HG03097 (cell line): ENCODE results near the gene TRIO.

ENCODE experiments used
- ATAC-seq: cut with Tn5 transposase; IDR thresholded peaks from one replicate; pipeline ENCODE4 v1.9.1; 2021; ENCODE audit not compliant: unreplicated experiment, low FRiP score

Gene TRIO

DNA sequence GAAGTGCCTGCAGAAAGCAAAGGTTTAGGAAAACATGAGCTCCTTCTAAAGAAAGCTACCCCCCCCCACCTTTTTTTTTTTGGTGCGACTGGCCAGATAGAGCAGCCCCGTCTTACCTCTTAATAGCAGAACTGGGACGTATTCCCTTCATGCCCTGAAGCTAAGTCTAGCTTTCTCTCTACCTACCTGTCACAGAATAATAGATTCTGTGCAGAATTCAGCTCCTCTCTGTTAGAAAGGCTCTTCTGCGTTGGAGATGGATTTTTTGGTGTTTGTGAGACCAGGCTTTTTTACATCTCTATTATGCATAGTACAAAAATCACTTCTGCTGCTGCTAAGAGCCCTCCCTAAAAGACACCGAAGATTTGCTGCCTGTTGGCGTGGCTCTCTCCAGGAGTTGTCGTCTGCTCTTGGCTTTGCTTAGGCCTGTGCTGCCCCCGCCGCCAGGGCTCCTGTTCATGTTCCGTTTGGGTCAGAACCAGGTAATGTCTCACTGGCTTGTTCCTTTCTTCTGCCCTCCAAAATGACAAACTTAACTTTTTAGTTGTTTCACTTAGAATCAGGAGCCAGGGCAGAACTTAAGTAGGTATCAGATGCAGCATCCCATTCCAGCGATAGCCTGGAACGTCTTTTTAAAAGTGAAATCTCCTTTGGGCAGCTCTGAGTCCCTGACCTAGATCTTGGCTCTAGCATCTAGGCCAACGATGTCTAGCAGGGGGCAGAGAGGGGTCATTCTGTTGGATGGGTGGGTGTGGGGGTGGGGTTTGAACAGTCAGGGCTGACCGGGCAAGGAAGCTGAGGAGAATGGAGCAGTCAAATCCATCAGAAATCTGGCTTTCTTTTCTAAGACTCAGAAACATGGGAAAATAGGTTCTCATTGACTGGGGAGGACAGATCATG lies 2.5 kb downstream of the TRIO start:
- ATAC-seq: no peak

DNA sequence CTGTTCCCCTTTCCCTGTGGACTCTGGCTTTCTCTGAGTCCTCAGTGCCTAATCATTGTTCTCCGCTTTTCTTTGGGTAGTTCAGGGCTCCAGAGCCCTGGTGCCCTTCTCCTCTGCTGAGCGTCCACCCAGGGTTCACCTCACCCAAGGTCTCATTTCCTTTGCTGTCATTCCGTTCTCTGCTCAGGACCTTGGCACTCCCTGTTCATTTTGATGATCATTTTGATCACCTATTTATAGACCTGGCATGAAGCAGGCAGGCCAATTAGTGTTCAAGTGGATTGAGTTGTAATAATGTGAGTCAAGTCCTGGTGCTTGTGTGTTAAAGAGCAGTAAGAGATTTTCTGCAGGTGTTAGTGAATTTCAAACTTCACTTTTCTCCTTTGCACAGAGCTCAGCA lies 3.6 kb downstream of the TRIO start:
- no peak for ATAC-seq

GRCh38 chr5:14147210-14147609 lies 4.1 kb downstream of the TRIO start:
- no peak for ATAC-seq

GRCh38 chr5:14148483-14148882 lies 5.3 kb downstream of the TRIO start:
- ATAC-seq: no peak

DNA sequence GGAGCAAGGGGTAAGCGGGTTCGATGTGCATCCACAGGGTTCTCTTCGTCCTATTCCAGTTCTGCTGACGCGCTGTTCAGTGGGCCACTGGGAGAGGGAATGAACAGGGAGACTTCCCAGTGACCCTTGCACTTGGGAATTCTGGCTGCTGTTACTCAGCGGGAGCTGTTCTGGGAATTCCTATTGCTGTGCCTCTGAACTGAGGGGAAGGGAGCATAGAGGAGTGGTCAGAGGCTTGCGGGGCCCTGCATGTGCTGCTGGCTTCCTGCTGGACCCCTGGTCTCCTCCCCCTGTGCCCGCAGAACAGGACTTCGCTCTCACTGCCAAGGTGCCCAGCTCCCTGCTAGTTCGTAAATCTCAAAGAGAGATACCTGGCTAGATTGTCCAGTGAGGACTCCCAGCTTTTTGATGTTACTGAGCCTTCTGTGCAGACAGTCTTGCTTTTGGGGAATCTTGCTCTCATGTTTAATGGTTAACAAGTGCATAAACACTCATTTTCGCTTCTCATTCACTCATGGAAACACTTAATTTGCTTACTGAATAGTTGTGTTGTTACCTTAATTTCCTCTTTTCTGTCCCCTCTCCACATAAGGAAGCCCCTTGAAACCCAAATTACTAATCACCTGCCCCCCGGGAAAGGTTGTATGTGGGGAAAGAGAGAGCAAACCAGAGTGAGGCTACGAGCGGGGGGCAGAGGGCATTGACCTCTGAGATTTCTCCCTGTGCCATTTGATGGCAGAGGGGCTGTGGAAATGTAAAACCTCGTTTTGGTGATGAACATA lies 5.9 kb downstream of the TRIO start:
- no peak for ATAC-seq

GRCh38 chr5:14149672-14150274 lies 6.6 kb downstream of the TRIO start:
- no peak for ATAC-seq

DNA sequence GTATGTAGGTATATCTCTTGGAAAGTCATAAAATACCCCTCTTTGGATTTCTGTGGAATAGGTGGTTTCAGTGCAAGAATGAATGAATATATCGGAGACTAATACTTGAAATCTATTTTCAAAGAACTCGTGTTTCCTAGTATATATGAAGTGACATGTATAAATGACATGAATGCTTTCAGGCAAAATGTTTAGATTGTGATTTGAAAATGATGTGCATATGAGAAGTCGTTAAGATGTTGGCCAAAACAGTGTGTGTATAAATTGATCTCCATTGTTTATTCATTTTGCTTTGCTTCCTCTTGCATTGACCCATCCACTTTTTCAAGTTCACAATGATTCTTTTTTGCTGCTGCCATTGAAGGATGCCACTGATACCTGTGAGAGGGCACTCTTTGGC lies 8.3 kb downstream of the TRIO start:
- no peak for ATAC-seq

DNA sequence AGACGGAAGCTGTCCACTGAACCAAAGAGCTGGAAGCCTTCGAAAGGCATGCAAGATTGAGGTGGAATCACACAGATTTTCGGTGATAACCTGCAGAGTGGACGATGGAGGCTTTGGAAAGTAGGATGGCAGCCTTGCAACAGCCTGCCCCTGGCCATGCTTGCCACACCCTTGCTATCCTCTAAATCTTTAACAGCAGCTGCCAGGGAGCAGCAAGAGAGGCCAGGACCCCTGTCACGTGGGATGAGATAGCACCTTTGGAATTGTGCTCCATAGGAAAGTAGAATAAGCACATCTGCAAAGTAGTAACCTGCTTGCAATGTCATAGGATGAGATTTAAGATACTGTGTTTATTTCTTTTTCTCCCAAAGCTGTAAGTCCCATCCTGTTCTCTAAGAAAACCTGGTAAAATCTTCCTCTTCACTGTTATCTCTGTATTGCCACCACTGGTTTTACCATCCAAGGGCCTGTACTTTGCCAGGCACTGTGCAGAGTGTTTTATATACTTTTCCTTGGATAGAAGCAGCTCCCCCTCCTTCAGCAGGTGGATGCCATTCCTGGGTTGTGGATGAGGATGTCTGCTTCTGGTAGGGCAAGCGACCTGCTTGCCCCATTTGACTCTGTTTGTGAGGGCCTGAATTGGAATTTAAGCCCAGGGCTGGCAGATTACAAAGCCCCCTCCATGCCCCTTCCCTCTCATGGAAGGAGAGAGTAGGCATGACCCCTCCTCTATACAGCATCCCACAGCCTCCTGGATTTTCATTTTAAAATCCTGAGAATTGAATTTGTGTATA lies 10.1 kb downstream of the TRIO start:
- ATAC-seq: no peak

DNA sequence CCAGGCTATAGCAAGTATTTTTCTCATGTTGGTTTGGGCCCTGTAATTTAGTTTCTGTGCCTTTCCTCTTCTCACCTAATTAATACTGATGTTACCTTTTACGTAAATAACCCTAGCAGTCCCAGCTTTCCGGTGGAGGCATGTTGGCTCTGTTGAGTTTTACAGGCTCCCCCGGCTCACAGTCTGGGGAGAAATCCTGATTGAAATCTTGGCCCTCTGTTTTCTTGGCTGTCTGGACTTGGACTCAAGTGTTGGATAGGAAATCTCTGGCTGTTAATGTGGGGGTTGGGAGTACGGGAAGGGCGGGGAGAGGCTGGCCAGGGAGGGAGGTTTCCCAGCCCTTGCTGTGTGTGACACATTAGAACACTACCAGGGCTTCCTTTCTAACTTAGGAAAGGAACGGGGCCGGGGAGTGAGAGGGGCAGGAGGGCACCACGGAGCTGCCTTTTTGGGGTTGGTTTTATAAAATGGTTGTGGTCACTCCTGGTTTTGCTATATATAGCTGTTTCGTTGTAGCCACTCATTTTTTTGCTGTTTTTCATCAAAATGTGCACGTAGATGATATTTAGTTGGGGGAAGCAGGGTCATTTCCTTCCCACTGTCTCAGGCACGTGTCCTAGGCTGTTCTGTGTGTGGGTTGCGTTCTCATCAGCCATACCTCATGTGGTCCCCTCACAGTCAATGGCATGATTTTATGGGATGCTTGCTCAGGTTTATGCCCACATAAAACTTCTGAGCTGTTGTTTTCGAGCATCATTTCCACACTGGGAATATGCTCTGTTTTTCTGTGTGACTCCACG lies 11.0 kb downstream of the TRIO start:
- peak; percentile 31 for ATAC-seq

DNA sequence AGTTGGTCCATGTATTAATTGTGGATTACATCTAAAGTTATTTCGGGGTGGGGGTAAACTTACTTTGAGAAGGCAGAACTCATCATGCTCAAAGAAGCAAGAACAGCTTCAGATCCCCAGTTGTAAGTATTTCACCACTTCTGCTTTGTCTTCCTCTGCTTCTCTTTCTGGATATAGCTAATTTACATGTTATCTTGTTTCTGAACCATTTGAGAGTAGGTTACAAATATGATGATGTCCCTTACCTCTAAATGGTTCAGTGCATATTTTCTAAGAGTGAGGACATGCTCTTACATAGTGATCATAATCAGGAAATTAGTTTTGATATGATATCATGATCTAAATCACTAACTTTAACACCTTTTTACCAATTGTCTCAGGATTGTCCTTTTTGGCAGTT lies 11.9 kb downstream of the TRIO start:
- peak; percentile 54 for ATAC-seq

DNA sequence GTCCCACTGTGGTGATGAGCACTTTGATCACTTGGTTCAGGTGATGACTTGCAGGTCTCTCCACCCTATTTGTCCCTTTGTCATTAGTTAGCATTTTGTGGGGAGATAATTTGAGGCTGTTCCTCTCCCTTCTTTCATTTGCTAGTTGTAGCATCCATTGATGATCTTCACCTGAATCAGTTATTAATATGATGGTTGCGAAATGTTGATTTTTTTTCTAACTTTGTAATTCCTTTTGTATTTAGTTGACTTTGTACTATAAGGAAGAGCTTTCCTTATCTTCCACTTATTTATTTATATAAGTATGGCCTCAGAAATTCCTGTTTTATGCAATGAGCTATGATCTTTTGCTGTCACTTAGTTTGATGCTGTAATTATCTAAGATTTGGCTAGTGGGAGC lies 12.6 kb downstream of the TRIO start:
- no peak for ATAC-seq

GRCh38 chr5:14156290-14156649 lies 13.1 kb downstream of the TRIO start:
- ATAC-seq: no peak

- ATAC-seq: peak; percentile 62
These were observed 13.7 kb downstream of the TRIO start for GRCh38 chr5:14156650-14157492.

DNA sequence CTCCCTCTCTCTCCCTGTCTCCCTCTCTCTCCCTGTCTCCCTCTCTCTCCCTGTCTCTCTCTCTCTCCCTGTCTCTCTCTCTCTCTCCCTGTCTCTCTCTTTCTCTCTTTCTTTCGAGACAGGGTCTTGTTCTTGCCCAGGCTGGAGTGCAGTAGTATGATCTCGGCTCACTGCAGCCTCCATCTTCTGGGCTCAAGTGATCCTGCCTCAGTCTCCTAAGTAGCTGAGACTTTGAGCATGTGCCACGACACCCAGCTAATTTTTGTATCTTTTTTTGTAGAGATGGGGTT lies 14.3 kb downstream of the TRIO start:
- no peak for ATAC-seq

GRCh38 chr5:14158890-14159666 lies 15.9 kb downstream of the TRIO start:
- no peak for ATAC-seq

GRCh38 chr5:14161825-14162556 lies 18.8 kb downstream of the TRIO start:
- ATAC-seq: no peak

DNA sequence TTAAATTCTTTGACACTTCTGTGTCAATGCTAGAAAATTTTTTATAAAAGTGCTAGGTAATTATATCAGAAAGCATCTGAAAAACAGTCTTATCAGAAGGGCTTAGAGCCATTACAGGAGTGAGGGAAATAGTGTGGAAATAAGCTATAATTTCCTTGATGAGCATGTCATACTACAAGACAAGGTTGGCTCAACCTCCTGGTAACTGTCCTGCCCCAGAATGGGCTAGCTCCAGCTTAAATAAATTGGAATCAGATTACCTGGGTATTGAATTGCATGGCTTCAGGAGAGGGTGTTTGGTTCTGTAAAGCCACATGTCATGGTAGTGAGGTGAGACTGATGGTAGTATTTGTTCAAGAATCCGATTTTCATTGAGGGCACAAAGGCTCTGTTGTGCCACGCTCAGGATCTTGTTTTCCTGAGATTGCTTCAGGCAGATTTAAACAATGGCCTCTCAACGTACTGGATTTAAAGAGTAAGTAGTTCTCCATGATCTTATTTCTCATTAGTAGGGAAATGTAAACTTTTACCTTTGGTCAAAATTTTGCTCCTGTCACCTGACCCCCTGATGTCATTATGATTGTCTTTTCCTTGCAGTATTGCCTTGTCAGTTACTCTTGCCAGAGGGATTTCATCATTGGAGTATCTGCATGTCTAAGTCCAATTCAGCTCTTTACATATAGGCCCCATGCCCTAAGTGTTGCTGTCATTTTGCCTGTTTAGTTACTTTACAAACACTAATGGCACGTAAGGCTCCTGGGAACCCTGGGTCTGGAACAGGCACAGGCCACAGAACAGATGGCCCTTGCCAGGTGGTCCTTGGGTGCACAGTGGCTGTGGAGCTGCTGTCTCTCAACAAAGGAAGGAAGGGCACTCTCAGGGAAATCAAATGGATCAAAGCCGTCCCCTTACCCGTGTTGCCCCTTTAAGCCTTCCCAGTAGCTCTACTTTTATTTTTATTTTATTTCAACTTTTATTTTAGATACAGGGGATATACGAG lies 21.3 kb downstream of the TRIO start:
- no peak for ATAC-seq
